Mucosa of descending colon (tissue), 3 donors: ENCODE results near the gene PEX13. TPM values are rescaled to one million over a fixed set of nuclear protein-coding genes. Genes with fewer than 3 reads are reported as not detected.
"Not testable (repeated sequence)": the region's sequence is repeated elsewhere in the genome, so short reads cannot be mapped to it uniquely, and the experiment has no call there.

Source experiments
- ATAC-seq: fragments of 200-7000 bp; cut with Tn5 transposase; one replicate; pipeline ENCODE4 v1.9.1; 2020; ENCODE audit warnings: mild to moderate bottlenecking, moderate library complexity
- DNase-seq, 3 donors: peaks; one replicate each; pipeline ENCODE4 v3.0.0-alpha.2; 2020
- H3K36me3 ChIP-seq: fragments of 200-600 bp; one replicate; pipeline ENCODE4 v1.8.0; 2021; ENCODE audit warnings: low read depth, mild to moderate bottlenecking
- H3K4me1 ChIP-seq: fragments of 200-600 bp; one replicate; pipeline ENCODE4 v1.8.0; 2021; ENCODE audit warnings: low read depth, mild to moderate bottlenecking
- H3K4me3 ChIP-seq: fragments of 200-600 bp; one replicate; pipeline ENCODE4 v1.8.0; 2021; ENCODE audit warnings: mild to moderate bottlenecking
- H3K9me3 ChIP-seq: fragments of 200-600 bp; one replicate; pipeline ENCODE4 v1.8.0; 2021; ENCODE audit warnings: mild to moderate bottlenecking
- CTCF ChIP-seq: fragments of 200-600 bp; IDR thresholded peaks from one replicate; pipeline ENCODE4 v1.8.0; 2022; ENCODE audit warnings: antibody characterized with exemption, mild to moderate bottlenecking
- intact Hi-C, 2 donors: fragments of 100-400 bp; cut with DNase I in 1 of 2; cut with micrococcal nuclease in 1 of 2; formaldehyde crosslinking; loops; one replicate each; pipeline versions ENCODE4 v1.11.0 to v1.11.1; 2022; cut with DNase I, micrococcal nuclease
- total RNA-seq, 3 donors: library from RNA; stranded (reverse); fragmentation: NEBNext Ultra II Directional in 2 of 3; extraction: Animal tissue kit (Norgen Biotek cat#: 25700) in 2 of 3; gene quantifications; one replicate each; pipeline versions ENCODE4 v1.2.1 to v1.2.4, GENCODE V29; 2021 to 2023
- donor health status: DM: no; HTN: no; CAD: no; lungs with moderate emphysema.
- donor health status: DM: no; HTN: no; CAD: no.
- donor health status: DM: no; HTN: yes; CAD: no.

The PEX13 gene
- total RNA-seq, 3 donors from 2014 or later, result 24.9 to 34.9 (median 28.9) TPM

- no peak for DNase-seq
- intact Hi-C loops, result no loop called here
- peak; percentile 60 for ATAC-seq
- Histone ChIP-seq H3K4me1 (no peaks in the 10 kb centered on the region), H3K4me3 (no peak overlapping the region), H3K36me3 (no peaks in the 10 kb centered on the region), H3K9me3 (no peaks in the 10 kb centered on the region)
- no peak for TF ChIP-seq CTCF
Measured at GRCh38 chr2:60976256-60976850, 41.2 kb upstream of the PEX13 start.

- Histone ChIP-seq H3K9me3 (no peaks in the 10 kb centered on the region), H3K36me3 (no peaks in the 10 kb centered on the region), H3K4me1 (no peaks in the 10 kb centered on the region), H3K4me3 (no peak overlapping the region)
- ATAC-seq, result no peak
- DNase-seq, result no peak
- intact Hi-C loops, result no loop called here
- no peak for TF ChIP-seq CTCF
Measured at GRCh38 chr2:60976875-60977561, 40.5 kb upstream of the PEX13 start.

GRCh38 chr2:60977562-60977895 lies 40.0 kb upstream of the PEX13 start:
- Histone ChIP-seq H3K36me3 (no peaks in the 10 kb centered on the region), H3K4me1 (no peaks in the 10 kb centered on the region), H3K4me3 (no peak overlapping the region), H3K9me3 (no peaks in the 10 kb centered on the region)
- ATAC-seq (no peak), DNase-seq (no peak)
- TF ChIP-seq CTCF, result no peak
- intact Hi-C loops, result no loop called here

GRCh38 chr2:60979231-60979630 lies 38.3 kb upstream of the PEX13 start:
- no peaks in the 10 kb centered on the region for H3K36me3 ChIP-seq
- no peak overlapping the region for H3K4me3 ChIP-seq
- H3K9me3 ChIP-seq, result no peaks in the 10 kb centered on the region
- DNase-seq (no peak), ATAC-seq (no peak)
- H3K4me1 ChIP-seq, result no peaks in the 10 kb centered on the region
- TF ChIP-seq CTCF, result no peak
- intact Hi-C loops, result no loop called here

GRCh38 chr2:60980071-60980815 lies 37.3 kb upstream of the PEX13 start:
- Histone ChIP-seq H3K4me3 (no peak overlapping the region), H3K9me3 (no peaks in the 10 kb centered on the region), H3K4me1 (no peaks in the 10 kb centered on the region), H3K36me3 (no peaks in the 10 kb centered on the region)
- DNase-seq, result no peak
- intact Hi-C loops, result no loop called here
- TF ChIP-seq CTCF, result no peak
- no peak for ATAC-seq

- ATAC-seq, H3K4me3 ChIP-seq, H3K4me1 ChIP-seq, intact Hi-C loops, H3K36me3 ChIP-seq, DNase-seq, H3K9me3 ChIP-seq: not testable (repeated sequence)
Measured at GRCh38 chr2:60982066-60982465, 35.5 kb upstream of the PEX13 start.
